Spleen (tissue), 11 donors: Measurements from ENCODE around the gene FCN3. TPM values are rescaled to one million over a fixed set of nuclear protein-coding genes. Genes with fewer than 3 reads are reported as not detected.

Experiments
- DNase-seq: peaks from one replicate; pipeline ENCODE4 v3.0.0-alpha.2; 2020
- H3K27ac ChIP-seq, 8 donors: fragments of 200-600 bp; sonication (generic) in 7 of 8; 1 replicate in 4 of 8; 2 replicates in 4 of 8; pipeline versions ENCODE4 v1.5.0 to v1.8.0; 2016 to 2021; ENCODE audit warnings: inconsistent platforms in 4 of 8, mild to moderate bottlenecking in 4 of 8, moderate library complexity in 1 of 8
- H3K27me3 ChIP-seq, 7 donors: fragments of 200-600 bp; sonication (generic) in 6 of 7; replicated peaks in 1 of 7; 1 replicate in 4 of 7; 2 replicates in 3 of 7; pipeline versions ENCODE4 v1.5.0 to v1.8.0; 2016 to 2021; ENCODE audit warnings: inconsistent platforms in 3 of 7, mild to moderate bottlenecking in 1 of 7
- H3K36me3 ChIP-seq, 6 donors: fragments of 200-600 bp; sonication (generic) in 5 of 6; 1 replicate in 4 of 6; 2 replicates in 2 of 6; pipeline versions ENCODE4 v1.5.0 to v1.8.0; 2016 to 2021; ENCODE audit warnings: inconsistent platforms in 2 of 6
- H3K4me1 ChIP-seq, 6 donors: fragments of 200-600 bp; sonication (generic) in 5 of 6; 1 replicate in 3 of 6; 2 replicates in 3 of 6; pipeline versions ENCODE4 v1.5.0 to v1.8.0; 2016 to 2021; ENCODE audit warnings: inconsistent platforms in 3 of 6
- H3K4me3 ChIP-seq, 8 donors: fragments of 200-600 bp; sonication (generic) in 7 of 8; 1 replicate in 4 of 8; 2 replicates in 4 of 8; pipeline versions ENCODE4 v1.5.0 to v1.8.0; 2016 to 2021; ENCODE audit warnings: inconsistent platforms in 4 of 8, mild to moderate bottlenecking in 4 of 8, moderate library complexity in 2 of 8
- H3K9me3 ChIP-seq, 8 donors: fragments of 200-600 bp; sonication (generic) in 7 of 8; 1 replicate in 4 of 8; 2 replicates in 4 of 8; pipeline versions ENCODE4 v1.5.0 to v1.8.0; 2016 to 2021; ENCODE audit warnings: inconsistent platforms in 4 of 8
- POLR2A ChIP-seq, 3 donors: fragments of 450-650 bp; IDR thresholded peaks; one replicate each; pipeline ENCODE4 v1.5.1; 2017; ENCODE audit warnings: antibody characterized with exemption in 3 of 3, mild to moderate bottlenecking in 1 of 3
- POLR2AphosphoS5 ChIP-seq, 3 donors: sonication (generic); formaldehyde crosslinking; IDR thresholded peaks; one replicate each; pipeline ENCODE4 v1.5.1; 2017; ENCODE audit warnings: antibody characterized with exemption in 3 of 3
- WGBS, 5 donors: extraction: QIAGEN DNeasy Blood & Tissue Kit in 3 of 5; methylation state at CpG; one replicate each; pipeline versions ENCODE4 v1.1.5 to v1.1.7; 2013 to 2018; 5-methylcytosine and 5-hydroxymethylcytosine counted together
- intact Hi-C: fragments of 100-400 bp; cut with DNase I; formaldehyde crosslinking; loops from one replicate; pipeline ENCODE4 v1.15.0; 2023; ENCODE audit warnings: low total_unique reads
- polyA plus RNA-seq, 3 donors: library from polyadenylated mRNA; stranded (reverse); fragments of 200-250 nt; gene quantifications; one replicate each; pipeline ENCODE4 v1.2.1, GENCODE V29; 2013
- total RNA-seq, 7 donors: library from RNA; depleted of rRNA in 3 of 7; stranded (reverse); fragments of >200 nt in 3 of 7; fragmentation: NEBNext Ultra II Directional in 4 of 7; extraction: Animal tissue kit (Norgen Biotek cat#: 25700) in 4 of 7; gene quantifications; one replicate each; pipeline versions ENCODE4 v1.1.0 to v1.2.1, GENCODE V29; 2016 to 2021
- TF ChIP-seq, protein P1 (sequence below), 11 experiments: fragments of 200-600 bp in 7 of 11; fragments of 450-650 bp in 4 of 11; sonication (generic) in 4 of 11; IDR thresholded peaks in 8 of 11; conservative IDR thresholded peaks in 3 of 11; 1 replicate in 7 of 11; 2 replicates in 4 of 11; pipeline versions ENCODE4 v1.4.0 to v1.8.0; 2016 to 2021; ENCODE audit warnings: antibody characterized with exemption in 11 of 11, inconsistent platforms in 4 of 11, mild to moderate bottlenecking in 1 of 11
- donor health status: healthy with polysubstance abuse.
- donor health status: DM: no; HTN: no; CAD: no; lungs with moderate emphysema.
- donor health status: DM: no; HTN: no; CAD: no.
- donor health status: Bipolar disorder and iron deficiency.
- donor health status: healthy.
- donor health status: DM: no; HTN: no; CAD: no.
- donor health status: DM: yes; HTN: yes; CAD: no.

FCN3 gene
- total and polyA plus RNA-seq, 10 donors = 3.7 to 21.7 (median 9.2) TPM

DNA sequence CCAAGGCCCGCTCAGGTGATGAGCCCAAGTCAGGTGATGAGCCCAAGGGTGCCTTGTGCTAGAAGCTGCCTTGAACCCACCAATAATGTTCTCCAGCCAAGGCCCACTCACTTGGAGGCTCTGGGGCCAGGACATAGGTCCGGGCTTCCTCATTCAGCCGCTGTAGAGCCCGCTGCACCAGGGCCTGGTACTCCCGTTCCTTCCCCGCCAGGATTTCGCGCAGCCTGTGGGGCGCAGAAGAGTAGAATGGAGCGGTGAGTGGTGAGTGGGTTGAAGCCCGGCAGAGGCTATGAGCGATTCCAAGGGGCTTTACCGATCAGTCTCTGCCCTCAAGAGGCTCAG, 18.4 kb downstream of the FCN3 start:
- intact Hi-C loops = loop anchor here (5.0 kb wide), 1 partner anchor 36 kb away; the partner anchor contains the start of gene GPR3
- Histone ChIP-seq H3K36me3 (peaks cover 0 to 99% (median 32%) of the 10 kb centered on the region in 6 donors), H3K27ac (peak overlapping the region in 3 of 8 donors; percentile 64 to 72 (median 69)), H3K4me3 (peak overlapping the region in 2 of 8 donors; percentile 43 to 66), H3K9me3 (no peaks in the 10 kb centered on the region), H3K4me1 (peaks cover 21 to 61% (median 38%) of the 10 kb centered on the region in 6 donors), H3K27me3 (peaks cover 0 to 4% (median 0%) of the 10 kb centered on the region in 7 donors)
- 80 to 93% (median 89%) methylated on average over 13 of the region's 13 CpGs for WGBS, 5 donors
- no peak for DNase-seq
- TF ChIP-seq, protein P1, sequence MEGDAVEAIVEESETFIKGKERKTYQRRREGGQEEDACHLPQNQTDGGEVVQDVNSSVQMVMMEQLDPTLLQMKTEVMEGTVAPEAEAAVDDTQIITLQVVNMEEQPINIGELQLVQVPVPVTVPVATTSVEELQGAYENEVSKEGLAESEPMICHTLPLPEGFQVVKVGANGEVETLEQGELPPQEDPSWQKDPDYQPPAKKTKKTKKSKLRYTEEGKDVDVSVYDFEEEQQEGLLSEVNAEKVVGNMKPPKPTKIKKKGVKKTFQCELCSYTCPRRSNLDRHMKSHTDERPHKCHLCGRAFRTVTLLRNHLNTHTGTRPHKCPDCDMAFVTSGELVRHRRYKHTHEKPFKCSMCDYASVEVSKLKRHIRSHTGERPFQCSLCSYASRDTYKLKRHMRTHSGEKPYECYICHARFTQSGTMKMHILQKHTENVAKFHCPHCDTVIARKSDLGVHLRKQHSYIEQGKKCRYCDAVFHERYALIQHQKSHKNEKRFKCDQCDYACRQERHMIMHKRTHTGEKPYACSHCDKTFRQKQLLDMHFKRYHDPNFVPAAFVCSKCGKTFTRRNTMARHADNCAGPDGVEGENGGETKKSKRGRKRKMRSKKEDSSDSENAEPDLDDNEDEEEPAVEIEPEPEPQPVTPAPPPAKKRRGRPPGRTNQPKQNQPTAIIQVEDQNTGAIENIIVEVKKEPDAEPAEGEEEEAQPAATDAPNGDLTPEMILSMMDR (IDR thresholded peaks at IDR 0.05 in 8 of 11, conservative IDR thresholded peaks at IDR 0.05 in 3 of 11) = no peak
- TF ChIP-seq POLR2A (IDR thresholded peaks at IDR 0.05) (no peak), POLR2AphosphoS5 (IDR thresholded peaks at IDR 0.05) (peak in 1 of 3 donors; percentile 22)

GRCh38 chr1:27355683-27356082, 18.9 kb downstream of the FCN3 start:
- Histone ChIP-seq H3K9me3 (no peaks in the 10 kb centered on the region), H3K4me3 (no peak overlapping the region), H3K27ac (peak overlapping the region in 1 of 8 donors; percentile 69), H3K27me3 (peaks cover 0 to 5% (median 0%) of the 10 kb centered on the region in 7 donors), H3K36me3 (peaks cover 0 to 99% (median 34%) of the 10 kb centered on the region in 6 donors), H3K4me1 (peaks cover 21 to 61% (median 38%) of the 10 kb centered on the region in 6 donors)
- TF ChIP-seq POLR2A (IDR thresholded peaks at IDR 0.05) (no peak), POLR2AphosphoS5 (IDR thresholded peaks at IDR 0.05) (no peak)
- TF ChIP-seq, protein P1 (IDR thresholded peaks at IDR 0.05 in 8 of 11, conservative IDR thresholded peaks at IDR 0.05 in 3 of 11) = no peak
- no peak for DNase-seq
- WGBS, 5 donors = 70 to 84% (median 76%) methylated on average over 5 of the region's 5 CpGs
- intact Hi-C loops = loop anchor here (5.0 kb wide), 1 partner anchor 37 kb away; the partner anchor contains the start of gene GPR3

DNA sequence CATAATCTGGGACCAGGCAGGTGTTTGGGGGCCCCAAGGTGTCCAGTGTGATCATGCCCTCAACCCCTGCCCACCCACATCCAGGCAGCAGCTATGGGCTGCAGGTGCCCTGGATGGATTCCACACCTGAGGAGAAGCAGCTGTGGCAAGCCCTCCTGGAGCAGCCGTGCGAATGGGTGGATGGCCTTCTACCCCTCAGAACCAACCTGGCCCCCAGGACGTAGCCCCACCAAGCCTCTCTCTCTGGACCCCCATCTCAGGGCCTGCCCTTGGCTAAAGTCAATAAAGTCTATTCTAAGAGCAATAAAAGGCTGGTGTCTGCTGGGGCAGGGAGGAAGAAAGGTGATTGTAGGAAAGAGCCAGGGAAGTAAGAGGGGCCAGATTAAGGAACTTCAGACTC, 21.0 kb downstream of the FCN3 start:
- peaks cover 0 to 100% (median 35%) of the 10 kb centered on the region in 6 donors for H3K36me3 ChIP-seq

GRCh38 chr1:27353166-27353565, 21.5 kb downstream of the FCN3 start:
- TF ChIP-seq, protein P1 (IDR thresholded peaks at IDR 0.05 in 8 of 11, conservative IDR thresholded peaks at IDR 0.05 in 3 of 11) = no peak
- peak in 2 of 3 donors; percentile 42 to 68 for TF ChIP-seq POLR2AphosphoS5 (IDR thresholded peaks at IDR 0.05)
- intact Hi-C loops = no loop called here
- 91 to 96% (median 96%) methylated on average over 8 to 13 of the region's 13 CpGs for WGBS, 5 donors

More for the DNA sequence above, 21.0 kb downstream of the FCN3 start:
- no peak for DNase-seq
- Histone ChIP-seq H3K27me3 (peaks cover 0 to 23% (median 0%) of the 10 kb centered on the region in 7 donors), H3K4me3 (no peak overlapping the region), H3K4me1 (peaks cover 15 to 62% (median 43%) of the 10 kb centered on the region in 6 donors), H3K9me3 (no peaks in the 10 kb centered on the region), H3K27ac (peak overlapping the region in 1 of 8 donors; percentile 30)
- intact Hi-C loops = no loop called here
- WGBS, 5 donors = 81 to 100% (median 95%) methylated on average over 3 of the region's 3 CpGs
- TF ChIP-seq, protein P1 (IDR thresholded peaks at IDR 0.05 in 8 of 11, conservative IDR thresholded peaks at IDR 0.05 in 3 of 11) = no peak
- TF ChIP-seq POLR2A (IDR thresholded peaks at IDR 0.05) (no peak), POLR2AphosphoS5 (IDR thresholded peaks at IDR 0.05) (no peak)

More at GRCh38 chr1:27353166-27353565, 21.5 kb downstream of the FCN3 start:
- H3K9me3 ChIP-seq = no peaks in the 10 kb centered on the region
- peaks cover 0 to 97% (median 35%) of the 10 kb centered on the region in 6 donors for H3K36me3 ChIP-seq
- no peak overlapping the region for H3K4me3 ChIP-seq
- H3K4me1 ChIP-seq = peaks cover 15 to 64% (median 44%) of the 10 kb centered on the region in 6 donors
- peaks cover 0 to 23% (median 0%) of the 10 kb centered on the region in 7 donors for H3K27me3 ChIP-seq
- no peak for DNase-seq
- peak overlapping the region in 1 of 8 donors; percentile 30 for H3K27ac ChIP-seq
